ENCODE measurements around the gene LPIN2. TPM values are rescaled to one million over a fixed set of nuclear protein-coding genes. Genes with fewer than 3 reads are reported as not detected.
A peak's percentile ranks its signal among the peaks of the same experiment; 100 is the strongest.
"Not testable (repeated sequence)": the region's sequence is repeated elsewhere in the genome, so short reads cannot be mapped to it uniquely, and the experiment has no call there.

LPIN2 gene
- total and polyA plus RNA-seq, 2 experiments from 2014 or later: 9.0 to 10.8 TPM

DNA sequence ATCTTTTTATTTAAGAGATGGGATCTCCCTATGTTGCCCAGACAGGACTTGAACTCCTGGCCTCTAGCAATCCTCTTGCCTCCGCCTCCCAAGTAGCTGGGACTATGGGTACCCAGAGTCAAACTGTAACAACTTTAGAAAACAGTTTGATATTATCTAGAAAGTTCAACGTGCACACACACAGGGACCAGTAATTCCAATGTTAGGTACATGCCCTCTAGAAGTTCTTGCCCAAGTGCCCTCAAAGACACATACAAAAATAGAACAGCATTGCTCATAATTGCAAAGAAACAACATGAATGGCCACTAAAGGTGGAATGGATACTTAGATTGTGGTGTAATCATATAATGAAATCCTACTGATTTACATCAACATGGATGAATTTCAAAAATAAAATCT lies 12.6 kb upstream of the LPIN2 start:
- Mint-ChIP-seq H3K36me3 (ENCODE audit: low read depth) (no peaks in the 10 kb centered on the region), H3K27ac (no peak overlapping the region)
- H3K27ac ChIP-seq (ENCODE audit: low read depth): no peak overlapping the region

DNA sequence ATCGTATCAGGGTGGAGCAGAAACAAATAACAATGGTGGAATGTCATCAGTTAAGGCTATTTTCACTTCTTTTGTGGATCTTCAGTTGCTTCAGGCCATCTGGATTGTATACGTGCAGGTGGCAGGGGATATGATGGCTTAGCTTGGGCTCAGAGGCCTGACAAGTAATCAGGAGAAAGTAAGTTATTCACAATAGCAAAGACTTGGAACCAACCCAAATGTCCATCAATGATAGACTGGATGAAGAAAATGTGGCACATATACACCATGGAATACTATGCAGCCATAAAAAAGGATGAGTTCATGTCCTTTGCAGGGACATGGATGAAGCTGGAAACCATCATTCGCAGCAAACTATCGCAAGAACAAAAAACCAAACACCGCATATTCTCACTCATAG lies 10.7 kb upstream of the LPIN2 start:
- H3K4me3 ChIP-seq; H2AFZ ChIP-seq; ATAC-seq; H3K4me1 Mint-ChIP-seq; H3K4me1 ChIP-seq (ENCODE audit: insufficient read depth); H3K79me2 ChIP-seq (replicated peaks; ENCODE audit: insufficient read depth); H3K9me2 ChIP-seq (ENCODE audit: insufficient read depth); H3K9me3 Mint-ChIP-seq; H3K27me3 ChIP-seq (ENCODE audit: insufficient read depth); H4K20me1 ChIP-seq (replicated peaks; ENCODE audit: insufficient read depth); H3K36me3 ChIP-seq (ENCODE audit: insufficient read depth); H3K4me3 Mint-ChIP-seq; H3K4me2 ChIP-seq; H3K27ac Mint-ChIP-seq; H3K27me3 Mint-ChIP-seq (ENCODE audit: insufficient read depth, low read depth, poor library complexity); DNase-seq (ENCODE audit: low spot score); H3K27ac ChIP-seq (ENCODE audit: low read depth); H3F3A ChIP-seq (replicated peaks; ENCODE audit: low read depth); H3K36me3 Mint-ChIP-seq (ENCODE audit: low read depth): not testable (repeated sequence)

More for the DNA sequence above, 12.6 kb upstream of the LPIN2 start:
- Mint-ChIP-seq H3K4me1 (peaks cover 16% of the 10 kb centered on the region), H3K9me3 (no peaks in the 10 kb centered on the region), H3K4me3 (no peak overlapping the region), H3K27me3 (ENCODE audit: insufficient read depth, low read depth, poor library complexity) (no peaks in the 10 kb centered on the region)
- no peaks in the 10 kb centered on the region for H3F3A ChIP-seq (replicated peaks; ENCODE audit: low read depth)
- no peak overlapping the region for H3K4me3 ChIP-seq
- no peaks in the 10 kb centered on the region for H3K79me2 ChIP-seq (replicated peaks; ENCODE audit: insufficient read depth)
- H3K36me3 ChIP-seq (ENCODE audit: insufficient read depth): no peaks in the 10 kb centered on the region
- H3K4me1 ChIP-seq (ENCODE audit: insufficient read depth): no peaks in the 10 kb centered on the region
- ATAC-seq (no peak), DNase-seq (ENCODE audit: low spot score) (no peak)
- H3K4me2 ChIP-seq: no peak overlapping the region
- no peaks in the 10 kb centered on the region for H4K20me1 ChIP-seq (replicated peaks; ENCODE audit: insufficient read depth)
- H3K9me2 ChIP-seq (ENCODE audit: insufficient read depth): no peaks in the 10 kb centered on the region
- no peak for TF ChIP-seq ZNF331 (CRISPR knock-in tag; IDR thresholded peaks at IDR 0.05; ENCODE audit: low read depth)
- TF ChIP-seq, protein P1, sequence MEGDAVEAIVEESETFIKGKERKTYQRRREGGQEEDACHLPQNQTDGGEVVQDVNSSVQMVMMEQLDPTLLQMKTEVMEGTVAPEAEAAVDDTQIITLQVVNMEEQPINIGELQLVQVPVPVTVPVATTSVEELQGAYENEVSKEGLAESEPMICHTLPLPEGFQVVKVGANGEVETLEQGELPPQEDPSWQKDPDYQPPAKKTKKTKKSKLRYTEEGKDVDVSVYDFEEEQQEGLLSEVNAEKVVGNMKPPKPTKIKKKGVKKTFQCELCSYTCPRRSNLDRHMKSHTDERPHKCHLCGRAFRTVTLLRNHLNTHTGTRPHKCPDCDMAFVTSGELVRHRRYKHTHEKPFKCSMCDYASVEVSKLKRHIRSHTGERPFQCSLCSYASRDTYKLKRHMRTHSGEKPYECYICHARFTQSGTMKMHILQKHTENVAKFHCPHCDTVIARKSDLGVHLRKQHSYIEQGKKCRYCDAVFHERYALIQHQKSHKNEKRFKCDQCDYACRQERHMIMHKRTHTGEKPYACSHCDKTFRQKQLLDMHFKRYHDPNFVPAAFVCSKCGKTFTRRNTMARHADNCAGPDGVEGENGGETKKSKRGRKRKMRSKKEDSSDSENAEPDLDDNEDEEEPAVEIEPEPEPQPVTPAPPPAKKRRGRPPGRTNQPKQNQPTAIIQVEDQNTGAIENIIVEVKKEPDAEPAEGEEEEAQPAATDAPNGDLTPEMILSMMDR (conservative IDR thresholded peaks at IDR 0.05; ENCODE audit: low read depth in 2 of 2): no peak
- no peak overlapping the region for H2AFZ ChIP-seq
- no peaks in the 10 kb centered on the region for H3K27me3 ChIP-seq (ENCODE audit: insufficient read depth)

DNA sequence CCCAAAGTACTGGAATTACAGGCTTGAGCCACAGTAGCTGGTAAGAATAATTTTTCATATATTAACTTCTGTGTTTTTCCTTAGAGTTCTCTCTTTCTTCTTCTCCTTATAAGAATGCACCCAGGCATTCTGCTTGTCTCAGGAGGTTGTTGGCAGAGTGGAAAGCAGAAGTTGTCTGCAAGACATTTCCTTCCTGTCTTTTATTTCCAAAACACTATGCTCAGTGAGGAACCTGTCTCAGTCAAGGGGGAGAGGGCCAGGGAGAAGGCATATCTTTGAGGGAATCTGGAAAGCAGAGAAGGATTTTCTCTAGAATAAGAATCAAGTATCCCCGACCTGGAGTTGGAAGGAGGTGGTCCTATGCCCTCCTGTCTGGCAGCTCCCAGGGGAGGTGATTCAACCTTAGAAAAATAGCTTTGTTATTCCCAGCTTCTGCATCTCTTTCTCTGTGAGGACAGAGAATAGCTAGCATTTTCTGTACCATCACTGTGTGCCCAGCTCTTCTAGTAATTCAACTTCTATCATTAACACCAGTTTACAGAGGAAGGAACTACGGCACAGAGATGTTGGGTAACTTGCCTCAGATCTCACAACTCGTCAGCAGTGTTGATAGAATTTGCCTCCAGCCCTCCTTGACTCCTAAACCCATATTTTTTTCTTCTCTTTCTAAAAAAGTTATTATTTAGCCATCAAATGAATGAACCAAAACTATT lies 3.8 kb upstream of the LPIN2 start:
- Histone ChIP-seq H3K79me2 (replicated peaks; ENCODE audit: insufficient read depth) (peaks cover 2% of the 10 kb centered on the region; the same call in 1 of the 2 replicates), H3K27me3 (ENCODE audit: insufficient read depth) (no peaks in the 10 kb centered on the region), H4K20me1 (replicated peaks; ENCODE audit: insufficient read depth) (no peaks in the 10 kb centered on the region), H3K4me1 (ENCODE audit: insufficient read depth) (peaks cover 2% of the 10 kb centered on the region; the same call in 1 of the 2 replicates), H3K4me2 (no peak overlapping the region), H3K27ac (ENCODE audit: low read depth) (no peak overlapping the region), H2AFZ (peak overlapping the region; percentile 66; the same call in 1 of the 2 replicates), H3K4me3 (no peak overlapping the region), H3K36me3 (ENCODE audit: insufficient read depth) (no peaks in the 10 kb centered on the region), H3K9me2 (ENCODE audit: insufficient read depth) (no peaks in the 10 kb centered on the region), H3F3A (replicated peaks; ENCODE audit: low read depth) (0 out of 2 replicates have a peak, but pooled peaks cover 4% of the 10 kb centered on the region)
- DNase-seq (ENCODE audit: low spot score): no peak
- Mint-ChIP-seq H3K27me3 (ENCODE audit: insufficient read depth, low read depth, poor library complexity) (peaks cover 3% of the 10 kb centered on the region), H3K4me3 (no peak overlapping the region), H3K9me3 (no peaks in the 10 kb centered on the region), H3K27ac (no peak overlapping the region), H3K4me1 (peaks cover 26% of the 10 kb centered on the region), H3K36me3 (ENCODE audit: low read depth) (no peaks in the 10 kb centered on the region; the same call in 2 of the 3 replicates)
- TF ChIP-seq, protein P2, sequence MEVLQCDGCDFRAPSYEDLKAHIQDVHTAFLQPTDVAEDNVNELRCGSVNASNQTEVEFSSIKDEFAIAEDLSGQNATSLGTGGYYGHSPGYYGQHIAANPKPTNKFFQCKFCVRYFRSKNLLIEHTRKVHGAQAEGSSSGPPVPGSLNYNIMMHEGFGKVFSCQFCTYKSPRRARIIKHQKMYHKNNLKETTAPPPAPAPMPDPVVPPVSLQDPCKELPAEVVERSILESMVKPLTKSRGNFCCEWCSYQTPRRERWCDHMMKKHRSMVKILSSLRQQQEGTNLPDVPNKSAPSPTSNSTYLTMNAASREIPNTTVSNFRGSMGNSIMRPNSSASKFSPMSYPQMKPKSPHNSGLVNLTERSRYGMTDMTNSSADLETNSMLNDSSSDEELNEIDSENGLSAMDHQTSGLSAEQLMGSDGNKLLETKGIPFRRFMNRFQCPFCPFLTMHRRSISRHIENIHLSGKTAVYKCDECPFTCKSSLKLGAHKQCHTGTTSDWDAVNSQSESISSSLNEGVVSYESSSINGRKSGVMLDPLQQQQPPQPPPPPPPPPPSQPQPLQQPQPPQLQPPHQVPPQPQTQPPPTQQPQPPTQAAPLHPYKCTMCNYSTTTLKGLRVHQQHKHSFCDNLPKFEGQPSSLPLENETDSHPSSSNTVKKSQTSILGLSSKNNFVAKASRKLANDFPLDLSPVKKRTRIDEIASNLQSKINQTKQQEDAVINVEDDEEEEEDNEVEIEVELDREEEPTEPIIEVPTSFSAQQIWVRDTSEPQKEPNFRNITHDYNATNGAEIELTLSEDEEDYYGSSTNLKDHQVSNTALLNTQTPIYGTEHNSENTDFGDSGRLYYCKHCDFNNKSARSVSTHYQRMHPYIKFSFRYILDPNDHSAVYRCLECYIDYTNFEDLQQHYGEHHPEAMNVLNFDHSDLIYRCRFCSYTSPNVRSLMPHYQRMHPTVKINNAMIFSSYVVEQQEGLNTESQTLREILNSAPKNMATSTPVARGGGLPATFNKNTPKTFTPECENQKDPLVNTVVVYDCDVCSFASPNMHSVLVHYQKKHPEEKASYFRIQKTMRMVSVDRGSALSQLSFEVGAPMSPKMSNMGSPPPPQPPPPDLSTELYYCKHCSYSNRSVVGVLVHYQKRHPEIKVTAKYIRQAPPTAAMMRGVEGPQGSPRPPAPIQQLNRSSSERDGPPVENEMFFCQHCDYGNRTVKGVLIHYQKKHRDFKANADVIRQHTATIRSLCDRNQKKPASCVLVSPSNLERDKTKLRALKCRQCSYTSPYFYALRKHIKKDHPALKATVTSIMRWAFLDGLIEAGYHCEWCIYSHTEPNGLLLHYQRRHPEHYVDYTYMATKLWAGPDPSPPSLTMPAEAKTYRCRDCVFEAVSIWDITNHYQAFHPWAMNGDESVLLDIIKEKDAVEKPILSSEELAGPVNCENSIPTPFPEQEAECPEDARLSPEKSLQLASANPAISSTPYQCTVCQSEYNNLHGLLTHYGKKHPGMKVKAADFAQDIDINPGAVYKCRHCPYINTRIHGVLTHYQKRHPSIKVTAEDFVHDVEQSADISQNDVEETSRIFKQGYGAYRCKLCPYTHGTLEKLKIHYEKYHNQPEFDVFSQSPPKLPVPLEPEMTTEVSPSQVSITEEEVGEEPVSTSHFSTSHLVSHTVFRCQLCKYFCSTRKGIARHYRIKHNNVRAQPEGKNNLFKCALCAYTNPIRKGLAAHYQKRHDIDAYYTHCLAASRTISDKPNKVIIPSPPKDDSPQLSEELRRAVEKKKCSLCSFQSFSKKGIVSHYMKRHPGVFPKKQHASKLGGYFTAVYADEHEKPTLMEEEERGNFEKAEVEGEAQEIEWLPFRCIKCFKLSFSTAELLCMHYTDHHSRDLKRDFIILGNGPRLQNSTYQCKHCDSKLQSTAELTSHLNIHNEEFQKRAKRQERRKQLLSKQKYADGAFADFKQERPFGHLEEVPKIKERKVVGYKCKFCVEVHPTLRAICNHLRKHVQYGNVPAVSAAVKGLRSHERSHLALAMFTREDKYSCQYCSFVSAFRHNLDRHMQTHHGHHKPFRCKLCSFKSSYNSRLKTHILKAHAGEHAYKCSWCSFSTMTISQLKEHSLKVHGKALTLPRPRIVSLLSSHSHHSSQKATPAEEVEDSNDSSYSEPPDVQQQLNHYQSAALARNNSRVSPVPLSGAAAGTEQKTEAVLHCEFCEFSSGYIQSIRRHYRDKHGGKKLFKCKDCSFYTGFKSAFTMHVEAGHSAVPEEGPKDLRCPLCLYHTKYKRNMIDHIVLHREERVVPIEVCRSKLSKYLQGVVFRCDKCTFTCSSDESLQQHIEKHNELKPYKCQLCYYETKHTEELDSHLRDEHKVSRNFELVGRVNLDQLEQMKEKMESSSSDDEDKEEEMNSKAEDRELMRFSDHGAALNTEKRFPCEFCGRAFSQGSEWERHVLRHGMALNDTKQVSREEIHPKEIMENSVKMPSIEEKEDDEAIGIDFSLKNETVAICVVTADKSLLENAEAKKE (CRISPR knock-in tag; IDR thresholded peaks at IDR 0.05): no peak
- no peak for TF ChIP-seq CREB1 (CRISPR knock-in tag; IDR thresholded peaks at IDR 0.05; ENCODE audit: low read depth)
- no peak for TF ChIP-seq ZNF114 (CRISPR knock-in tag; IDR thresholded peaks at IDR 0.05)
- no peak for TF ChIP-seq JUNB (IDR thresholded peaks at IDR 0.05; ENCODE audit: unreplicated experiment)
- TF ChIP-seq POLR2AphosphoS5 (IDR thresholded peaks at IDR 0.05; ENCODE audit: low read depth): no peak
- TF ChIP-seq EZH2phosphoT487 (IDR thresholded peaks at IDR 0.05; ENCODE audit: unreplicated experiment): no peak
- TF ChIP-seq EZH2 (IDR thresholded peaks at IDR 0.05; ENCODE audit: low read depth, unreplicated experiment): no peak
- no peak for ATAC-seq
